Measurements from ENCODE around the gene SH3PXD2B. TPM values are rescaled to one million over a fixed set of nuclear protein-coding genes. Genes with fewer than 3 reads are reported as not detected.

Gene SH3PXD2B
- total and polyA plus RNA-seq, 8 donors: 6.7 to 63.0 (median 20.5) TPM

GRCh38 chr5:172494630-172495505 is 40.5 kb upstream of the SH3PXD2B start:
- peaks cover 0 to 8% (median 0%) of the 10 kb centered on the region in 4 donors for H3K4me1 ChIP-seq
- H3K27ac ChIP-seq: no peak overlapping the region
- no peaks in the 10 kb centered on the region for H3K27me3 ChIP-seq
- TF ChIP-seq CTCF (IDR thresholded peaks at IDR 0.05) (no peak), POLR2AphosphoS5 (IDR thresholded peaks at IDR 0.05) (no peak), POLR2A (IDR thresholded peaks at IDR 0.05) (no peak), EP300 (IDR thresholded peaks at IDR 0.05) (no peak)
- H3K36me3 ChIP-seq: no peaks in the 10 kb centered on the region
- no peaks in the 10 kb centered on the region for H3K9me3 ChIP-seq
- intact Hi-C loops (cut with DNase I; ENCODE audit: low total_unique reads): no loop called here
- WGBS, 5 donors: 75 to 85% (median 80%) methylated on average over 9 of the region's 9 CpGs
- no peak for DNase-seq
- no peak overlapping the region for H3K4me3 ChIP-seq

- WGBS, 5 donors: 81 to 93% (median 91%) methylated on average over 3 of the region's 3 CpGs
- no peak for TF ChIP-seq CTCF (IDR thresholded peaks at IDR 0.05)
- no peak for TF ChIP-seq POLR2A (IDR thresholded peaks at IDR 0.05)
- no peak for TF ChIP-seq EP300 (IDR thresholded peaks at IDR 0.05)
- no peak for TF ChIP-seq POLR2AphosphoS5 (IDR thresholded peaks at IDR 0.05)
- intact Hi-C loops (cut with DNase I; ENCODE audit: low total_unique reads): no loop called here
- no peak for DNase-seq
- Histone ChIP-seq H3K4me3 (no peak overlapping the region), H3K9me3 (no peaks in the 10 kb centered on the region), H3K27ac (no peak overlapping the region), H3K36me3 (no peaks in the 10 kb centered on the region), H3K4me1 (peaks cover 0 to 8% (median 0%) of the 10 kb centered on the region in 4 donors), H3K27me3 (no peaks in the 10 kb centered on the region)
Observed at GRCh38 chr5:172493906-172494305, 39.6 kb upstream of the SH3PXD2B start.

GRCh38 chr5:172493461-172493860 is 39.1 kb upstream of the SH3PXD2B start:
- DNase-seq: no peak
- intact Hi-C loops (cut with DNase I; ENCODE audit: low total_unique reads): no loop called here
- TF ChIP-seq EP300 (IDR thresholded peaks at IDR 0.05) (no peak), POLR2A (IDR thresholded peaks at IDR 0.05) (no peak), CTCF (IDR thresholded peaks at IDR 0.05) (no peak), POLR2AphosphoS5 (IDR thresholded peaks at IDR 0.05) (no peak)
- Histone ChIP-seq H3K27me3 (no peaks in the 10 kb centered on the region), H3K4me3 (no peak overlapping the region), H3K9me3 (no peaks in the 10 kb centered on the region), H3K36me3 (no peaks in the 10 kb centered on the region), H3K27ac (no peak overlapping the region), H3K4me1 (peaks cover 0 to 8% (median 0%) of the 10 kb centered on the region in 4 donors)
- 72 to 88% (median 85%) methylated on average over 6 to 11 of the region's 11 CpGs for WGBS, 5 donors

GRCh38 chr5:172493002-172493401 is 38.7 kb upstream of the SH3PXD2B start:
- Histone ChIP-seq H3K4me3 (no peak overlapping the region), H3K36me3 (no peaks in the 10 kb centered on the region), H3K27ac (no peak overlapping the region), H3K27me3 (no peaks in the 10 kb centered on the region), H3K4me1 (peaks cover 0 to 8% (median 0%) of the 10 kb centered on the region in 4 donors), H3K9me3 (no peaks in the 10 kb centered on the region)
- DNase-seq: peak in 1 of 2 donors; percentile 78
- no peak for TF ChIP-seq POLR2AphosphoS5 (IDR thresholded peaks at IDR 0.05)
- no peak for TF ChIP-seq CTCF (IDR thresholded peaks at IDR 0.05)
- TF ChIP-seq POLR2A (IDR thresholded peaks at IDR 0.05): no peak
- TF ChIP-seq EP300 (IDR thresholded peaks at IDR 0.05): no peak
- intact Hi-C loops (cut with DNase I; ENCODE audit: low total_unique reads): no loop called here
- WGBS, 5 donors: 65 to 80% (median 76%) methylated on average over 6 to 7 of the region's 7 CpGs

Data from stomach (tissue), 9 donors.